Body of pancreas (tissue), 4 donors: Measurements from ENCODE around the gene ITLN2. TPM values are rescaled to one million over a fixed set of nuclear protein-coding genes. Genes with fewer than 3 reads are reported as not detected.
A peak's percentile ranks its signal among the peaks of the same experiment; 100 is the strongest.
"Not testable (repeated sequence)": the region's sequence is repeated elsewhere in the genome, so short reads cannot be mapped to it uniquely, and the experiment has no call there.

Experiments used
- ATAC-seq: fragments of 150-250 bp; one replicate; pipeline ENCODE4 v1.9.1; 2016
- DNase-seq, 4 donors: peaks; one replicate each; pipeline ENCODE4 v3.0.0-alpha.2; 2019
- H3K27ac ChIP-seq, 4 donors: fragments of 200-600 bp; sonication (generic); 1 replicate in 3 of 4; 2 replicates in 1 of 4; pipeline versions ENCODE4 v1.5.1 to v1.6.1; 2016 to 2019; ENCODE audit warnings: mild to moderate bottlenecking in 1 of 4, mixed read lengths in 1 of 4, moderate library complexity in 1 of 4
- H3K27me3 ChIP-seq, 2 donors: fragments of 200-600 bp; sonication (generic); one replicate each; pipeline ENCODE4 v1.6.0; 2016; ENCODE audit warnings: mild to moderate bottlenecking in 1 of 2
- H3K36me3 ChIP-seq, 2 donors: fragments of 200-600 bp; sonication (generic); replicated peaks in 1 of 2; 2 replicates each; pipeline ENCODE4 v1.5.1; 2016; ENCODE audit warnings: low read depth in 2 of 2; ENCODE audit not compliant: insufficient read depth in 1 of 2
- H3K4me1 ChIP-seq: fragments of 200-600 bp; sonication (generic); one replicate; pipeline ENCODE4 v1.6.0; 2016
- H3K4me3 ChIP-seq, 2 donors: fragments of 200-600 bp; sonication (generic); 1 replicate in 1 of 2; 2 replicates in 1 of 2; pipeline ENCODE4 v1.5.1; 2016 to 2019
- H3K9me3 ChIP-seq, 3 donors: fragments of 200-600 bp; sonication (generic); 1 replicate in 2 of 3; 2 replicates in 1 of 3; pipeline ENCODE4 v1.5.1; 2016
- POLR2A ChIP-seq, 3 donors: fragments of 450-650 bp; IDR thresholded peaks; one replicate each; pipeline ENCODE4 v1.6.1; 2016; ENCODE audit warnings: antibody characterized with exemption in 3 of 3, mild to moderate bottlenecking in 2 of 3
- WGBS, 2 donors: methylation state at CpG; one replicate each; pipeline ENCODE4 v1.1.5; 2017; 5-methylcytosine and 5-hydroxymethylcytosine counted together
- intact Hi-C: fragments of 100-400 bp; cut with DNase I; formaldehyde crosslinking; loops from one replicate; pipeline ENCODE4 v1.15.1; 2023
- total RNA-seq, 2 donors: library from RNA; depleted of rRNA; stranded (reverse); fragments of >200 nt; gene quantifications; one replicate each; pipeline ENCODE4 v1.1.0, GENCODE V29; 2016
- TF ChIP-seq, protein P1 (sequence below), 7 experiments: fragments of 450-650 bp in 4 of 7; fragments of 200-600 bp in 3 of 7; sonication (generic) in 3 of 7; IDR thresholded peaks; one replicate each; pipeline ENCODE4 v1.5.1; 2016 to 2019; ENCODE audit warnings: antibody characterized with exemption in 7 of 7

ITLN2 gene
- total RNA-seq, 2 donors from 2014 or later, result not detected

DNA sequence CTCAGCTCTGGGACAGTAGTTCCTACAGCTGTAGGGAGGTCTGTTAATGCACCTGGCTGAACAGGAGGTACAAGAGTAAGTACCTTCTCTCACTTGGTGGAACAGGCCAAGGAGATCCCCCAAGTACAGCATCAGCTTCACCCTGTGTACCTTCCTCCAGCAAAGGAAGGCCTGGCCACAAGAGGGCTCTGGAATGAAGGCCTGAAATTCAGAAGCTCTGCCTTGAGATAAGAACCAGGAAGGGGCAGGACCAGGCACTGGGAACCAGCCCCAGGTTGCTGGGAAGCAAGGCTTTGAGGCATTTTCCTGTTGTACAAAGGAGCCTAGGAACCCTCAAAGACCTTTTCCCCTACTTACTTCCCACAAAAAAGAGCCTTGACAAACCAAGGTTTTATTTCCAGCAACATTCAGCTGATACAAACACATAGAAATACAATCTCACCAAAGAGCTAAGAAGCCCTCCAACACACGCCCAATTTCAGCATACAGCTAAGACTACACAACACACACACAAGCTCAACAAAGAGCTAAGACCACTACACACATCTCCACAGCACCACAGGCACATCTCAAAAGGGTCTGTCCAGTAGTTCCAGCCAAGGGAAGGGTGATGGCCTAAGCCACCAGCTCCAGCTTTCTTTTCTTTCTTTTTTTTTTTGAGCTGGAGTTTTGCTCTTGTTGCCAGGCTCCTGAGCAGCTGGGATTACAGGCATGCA lies 42.9 kb upstream of the ITLN2 start:
- 92 to 93% methylated on average over 1 of the region's 1 CpG for WGBS, 2 donors
- intact Hi-C loops, result loop anchor here (10.0 kb wide), 1 partner anchor 97 kb away; the partner anchor contains the start of gene KLHDC9

DNA sequence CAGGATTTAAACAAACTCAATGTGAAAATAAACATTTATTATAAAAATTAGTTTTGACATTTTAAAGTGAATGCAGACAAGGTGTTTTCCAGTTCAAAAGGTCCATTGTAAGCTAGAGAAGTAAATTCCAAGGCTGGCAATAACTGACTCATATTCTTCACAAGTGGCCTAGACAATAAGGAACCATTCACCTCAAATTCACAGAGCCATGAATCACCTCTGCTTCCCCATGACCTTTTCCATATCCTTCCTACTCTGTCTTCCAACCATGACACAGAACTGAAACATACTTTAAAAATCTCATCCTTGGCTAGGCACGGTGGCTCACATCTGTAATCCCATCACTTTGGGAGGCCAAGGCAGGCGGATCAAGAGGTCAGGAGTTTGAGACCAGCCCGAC lies 41.6 kb upstream of the ITLN2 start:
- Histone ChIP-seq H3K4me1 (peaks cover 8% of the 10 kb centered on the region), H3K27me3 (no peaks in the 10 kb centered on the region), H3K36me3 (peaks cover 14 to 19% of the 10 kb centered on the region in 2 donors), H3K9me3 (no peaks in the 10 kb centered on the region), H3K4me3 (no peak overlapping the region), H3K27ac (no peak overlapping the region)
- no peak for DNase-seq
- intact Hi-C loops, result loop anchor here (10.0 kb wide), 1 partner anchor 99 kb away; the partner anchor contains the start of gene KLHDC9
- TF ChIP-seq, protein P1, sequence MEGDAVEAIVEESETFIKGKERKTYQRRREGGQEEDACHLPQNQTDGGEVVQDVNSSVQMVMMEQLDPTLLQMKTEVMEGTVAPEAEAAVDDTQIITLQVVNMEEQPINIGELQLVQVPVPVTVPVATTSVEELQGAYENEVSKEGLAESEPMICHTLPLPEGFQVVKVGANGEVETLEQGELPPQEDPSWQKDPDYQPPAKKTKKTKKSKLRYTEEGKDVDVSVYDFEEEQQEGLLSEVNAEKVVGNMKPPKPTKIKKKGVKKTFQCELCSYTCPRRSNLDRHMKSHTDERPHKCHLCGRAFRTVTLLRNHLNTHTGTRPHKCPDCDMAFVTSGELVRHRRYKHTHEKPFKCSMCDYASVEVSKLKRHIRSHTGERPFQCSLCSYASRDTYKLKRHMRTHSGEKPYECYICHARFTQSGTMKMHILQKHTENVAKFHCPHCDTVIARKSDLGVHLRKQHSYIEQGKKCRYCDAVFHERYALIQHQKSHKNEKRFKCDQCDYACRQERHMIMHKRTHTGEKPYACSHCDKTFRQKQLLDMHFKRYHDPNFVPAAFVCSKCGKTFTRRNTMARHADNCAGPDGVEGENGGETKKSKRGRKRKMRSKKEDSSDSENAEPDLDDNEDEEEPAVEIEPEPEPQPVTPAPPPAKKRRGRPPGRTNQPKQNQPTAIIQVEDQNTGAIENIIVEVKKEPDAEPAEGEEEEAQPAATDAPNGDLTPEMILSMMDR (IDR thresholded peaks at IDR 0.05), result no peak
- no peak for TF ChIP-seq POLR2A (IDR thresholded peaks at IDR 0.05)
- ATAC-seq, result no peak
- WGBS, 2 donors, result 80 to 97% methylated on average over 3 of the region's 3 CpGs

More for the DNA sequence above, 42.9 kb upstream of the ITLN2 start:
- no peak overlapping the region for H3K4me3 ChIP-seq
- peaks cover 15 to 19% of the 10 kb centered on the region in 2 donors for H3K36me3 ChIP-seq
- peak overlapping the region in 3 of 4 donors; percentile 22 to 67 (median 42) for H3K27ac ChIP-seq
- no peaks in the 10 kb centered on the region for H3K27me3 ChIP-seq
- H3K9me3 ChIP-seq, result no peaks in the 10 kb centered on the region
- no peak for TF ChIP-seq POLR2A (IDR thresholded peaks at IDR 0.05)
- TF ChIP-seq, protein P1 (IDR thresholded peaks at IDR 0.05), result peak; percentile 18 to 75 (median 65)
- DNase-seq (peak; percentile 68 to 81 (median 72)), ATAC-seq (peak; percentile 90)
- H3K4me1 ChIP-seq, result peaks cover 8% of the 10 kb centered on the region

DNA sequence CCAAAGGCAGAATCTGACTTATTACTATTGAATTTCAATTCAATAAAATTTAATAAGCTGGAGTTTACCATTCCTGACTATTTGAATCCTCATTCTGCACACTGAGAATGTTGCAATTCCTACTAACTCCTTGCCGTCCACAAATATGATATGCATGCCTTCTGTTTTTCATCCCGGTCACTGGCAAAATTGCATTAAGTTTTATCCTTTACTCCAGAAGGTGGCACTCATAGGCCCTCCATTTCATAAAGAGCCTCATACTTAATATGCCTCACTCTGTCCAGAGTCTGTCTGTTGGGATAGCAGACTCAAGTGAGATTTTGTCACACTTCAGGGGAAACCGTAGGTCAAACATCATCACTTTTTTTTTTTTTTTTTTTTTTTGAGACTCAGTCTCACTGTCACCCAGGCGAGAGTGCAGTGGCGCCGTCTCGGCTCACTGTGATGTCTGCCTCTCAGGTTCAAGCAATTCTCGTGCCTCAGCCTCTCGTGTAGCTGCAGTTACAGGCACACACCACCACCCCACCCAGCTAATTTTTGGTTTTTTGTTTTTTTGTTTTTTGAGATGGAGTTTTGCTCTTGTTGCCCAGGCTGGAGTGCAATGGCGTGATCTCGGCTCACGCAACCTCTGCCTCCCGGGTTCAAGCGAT lies 39.1 kb upstream of the ITLN2 start:
- H3K27me3 ChIP-seq, result no peaks in the 10 kb centered on the region
- no peak overlapping the region for H3K4me3 ChIP-seq
- H3K4me1 ChIP-seq, result peaks cover 15% of the 10 kb centered on the region
- peak in 1 of 4 donors; percentile 20 for DNase-seq
- peaks cover 0 to 2% of the 10 kb centered on the region in 2 donors for H3K36me3 ChIP-seq
- no peaks in the 10 kb centered on the region for H3K9me3 ChIP-seq
- ATAC-seq, result peak; percentile 20
- TF ChIP-seq, protein P1 (IDR thresholded peaks at IDR 0.05), result peak in 4 of 7 experiments; percentile 17 to 40 (median 36)
- no peak for TF ChIP-seq POLR2A (IDR thresholded peaks at IDR 0.05)
- no peak overlapping the region for H3K27ac ChIP-seq
- intact Hi-C loops, result loop anchor here (10.0 kb wide), 1 partner anchor 101 kb away; the partner anchor contains the start of gene KLHDC9
- WGBS, 2 donors, result 78 to 80% methylated on average over 14 of the region's 14 CpGs

DNA sequence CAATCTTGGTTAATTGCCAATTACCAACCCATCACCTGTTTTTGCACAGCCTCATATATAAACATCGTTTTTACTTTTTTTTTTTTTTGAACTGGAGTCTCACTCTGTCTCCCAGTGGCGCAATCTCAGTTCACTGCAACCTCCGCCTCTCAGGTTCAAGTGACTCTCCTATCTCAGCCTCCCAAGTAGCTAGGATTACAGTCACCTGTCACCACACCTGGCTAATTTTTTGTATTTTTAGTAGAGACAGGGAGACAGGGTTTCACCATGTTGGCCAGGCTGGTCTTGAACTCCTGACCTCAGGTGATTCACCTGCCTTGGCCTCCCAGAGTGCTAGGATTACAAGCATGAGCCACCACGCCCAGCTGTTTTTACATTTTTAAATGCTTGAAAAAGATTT lies 37.4 kb upstream of the ITLN2 start:
- DNase-seq, H3K4me1 ChIP-seq, H3K27ac ChIP-seq, H3K36me3 ChIP-seq, ATAC-seq, H3K27me3 ChIP-seq, H3K9me3 ChIP-seq, H3K4me3 ChIP-seq: not testable (repeated sequence)
- intact Hi-C loops, result loop anchor here (10.0 kb wide), 1 partner anchor 103 kb away; the partner anchor contains the start of gene KLHDC9
- 88 to 93% methylated on average over 4 of the region's 4 CpGs for WGBS, 2 donors

DNA sequence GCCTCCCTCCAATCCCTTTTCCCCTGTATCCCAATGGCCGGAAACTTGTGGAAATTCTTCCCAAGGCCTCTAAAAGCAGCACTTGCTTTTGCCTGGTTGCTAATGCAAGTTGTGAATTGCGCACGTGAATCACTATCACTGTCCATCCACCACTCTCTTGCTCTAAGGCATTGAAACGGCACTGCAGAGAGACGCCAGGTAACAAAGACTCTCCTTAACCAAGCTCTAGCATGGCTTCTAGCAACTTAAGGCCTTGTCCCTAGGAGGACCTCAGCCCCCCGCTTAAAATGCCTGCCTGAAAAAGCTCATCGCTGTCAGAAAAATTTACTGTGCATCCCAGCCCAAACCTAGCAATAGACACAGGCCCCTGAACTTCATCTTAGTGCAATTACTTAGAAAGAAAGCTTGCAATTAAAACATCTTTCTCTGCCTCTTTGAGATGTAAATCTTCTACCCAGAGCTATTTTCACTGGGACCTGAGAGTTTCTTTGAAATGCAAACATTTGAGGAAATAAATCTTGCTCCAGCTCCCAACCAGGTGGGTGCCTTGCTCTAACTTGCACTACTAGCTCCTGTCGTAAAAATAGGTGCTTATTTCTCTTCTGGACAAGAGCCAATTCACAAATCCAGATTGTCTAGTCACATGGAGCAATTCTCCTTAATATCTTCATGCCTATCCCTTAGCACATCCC lies 32.9 kb upstream of the ITLN2 start:
- intact Hi-C loops, result no loop called here
- H3K4me1 ChIP-seq, result peaks cover 8% of the 10 kb centered on the region
- no peaks in the 10 kb centered on the region for H3K9me3 ChIP-seq
- TF ChIP-seq, protein P1 (IDR thresholded peaks at IDR 0.05), result no peak
- TF ChIP-seq POLR2A (IDR thresholded peaks at IDR 0.05), result no peak
- WGBS, 2 donors, result 74 to 87% methylated on average over 7 to 8 of the region's 8 CpGs
- no peak for DNase-seq
- no peak for ATAC-seq
- H3K4me3 ChIP-seq, result no peak overlapping the region
- H3K27ac ChIP-seq, result peak overlapping the region in 2 of 4 donors; percentile 14 to 24
- no peaks in the 10 kb centered on the region for H3K36me3 ChIP-seq
- no peaks in the 10 kb centered on the region for H3K27me3 ChIP-seq
